H1 (cell line): ENCODE measurements around the gene USPL1. TPM values are rescaled to one million over a fixed set of nuclear protein-coding genes. Genes with fewer than 3 reads are reported as not detected.
A peak's percentile ranks its signal among the peaks of the same experiment; 100 is the strongest.

Experiments
- ASH2L ChIP-seq: fragments of 200-600, 300-600 bp; sonication (generic); IDR thresholded peaks from one replicate; pipeline ENCODE4 v1.7.1; 2017; ENCODE audit warnings: low read length
- BCL11A ChIP-seq, 2 experiments: IDR thresholded peaks; one replicate each; pipeline ENCODE4 v1.6.1; 2011; ENCODE audit warnings: low read depth in 2 of 2, low read length in 2 of 2, mild to moderate bottlenecking in 2 of 2
- CEBPB ChIP-seq: IDR thresholded peaks from 2 replicates; pipeline ENCODE4 v1.6.1; 2012; ENCODE audit warnings: low read depth, low read length
- CHD1 ChIP-seq: IDR thresholded peaks from 2 replicates; pipeline ENCODE4 v1.6.1; 2012; ENCODE audit warnings: low read depth, low read length, improper control_type of control experiment
- CREB1 ChIP-seq: IDR thresholded peaks from 2 replicates; pipeline ENCODE4 v1.6.1; 2012; ENCODE audit warnings: inconsistent platforms
- E2F6 ChIP-seq: IDR thresholded peaks from 2 replicates; pipeline ENCODE4 v1.6.1; 2012; ENCODE audit warnings: inconsistent platforms
- EGR1 ChIP-seq: IDR thresholded peaks from 2 replicates; pipeline ENCODE4 v1.6.1; 2011; ENCODE audit warnings: low read depth, low read length, borderline replicate concordance
- JUND ChIP-seq: IDR thresholded peaks from 2 replicates; pipeline ENCODE4 v1.6.1; 2011; ENCODE audit warnings: mild to moderate bottlenecking, improper control_type of control experiment, low read length
- NRF1 ChIP-seq: IDR thresholded peaks from 2 replicates; pipeline ENCODE4 v1.6.1; 2011; ENCODE audit warnings: mild to moderate bottlenecking, low read depth, low read length, improper control_type of control experiment
- POU5F1 ChIP-seq: IDR thresholded peaks from 2 replicates; pipeline ENCODE4 v1.6.1; 2011; ENCODE audit warnings: low read depth, mild to moderate bottlenecking, low read length, moderate library complexity
- RFX5 ChIP-seq: IDR thresholded peaks from 2 replicates; pipeline ENCODE4 v1.6.1; 2011; ENCODE audit warnings: low read depth, low read length, improper control_type of control experiment, borderline replicate concordance
- SAP30 ChIP-seq: fragments of 300-600 bp; sonication (generic); IDR thresholded peaks from 2 replicates; pipeline ENCODE4 v1.7.1; 2012; ENCODE audit warnings: low read length, moderate library complexity, mild to moderate bottlenecking, inconsistent platforms; ENCODE audit not compliant: insufficient read depth, insufficient replicate concordance
- SIRT6 ChIP-seq: IDR thresholded peaks from one replicate; pipeline ENCODE4 v1.7.1; 2012; ENCODE audit warnings: low read length, inconsistent platforms
- SIX5 ChIP-seq: IDR thresholded peaks from 2 replicates; pipeline ENCODE4 v1.6.1; 2011; ENCODE audit warnings: mild to moderate bottlenecking, low read depth, low read length
- TAF1 ChIP-seq: IDR thresholded peaks from 2 replicates; pipeline ENCODE4 v1.6.1; 2011; ENCODE audit warnings: mild to moderate bottlenecking, low read depth, low read length
- TBP ChIP-seq: IDR thresholded peaks from 2 replicates; pipeline ENCODE4 v1.6.1; 2011; ENCODE audit warnings: low read depth, low read length, improper control_type of control experiment
- TEAD4 ChIP-seq: IDR thresholded peaks from 2 replicates; pipeline ENCODE4 v1.6.1; 2012; ENCODE audit warnings: low read depth, low read length, inconsistent platforms, mixed read lengths
- YY1 ChIP-seq: IDR thresholded peaks from 2 replicates; pipeline ENCODE4 v1.6.1; 2011; ENCODE audit warnings: low read depth, mild to moderate bottlenecking, low read length
- ZNF274 ChIP-seq: IDR thresholded peaks from 2 replicates; pipeline ENCODE4 v1.7.0; 2012; ENCODE audit warnings: low read length, borderline replicate concordance; ENCODE audit errors: extremely low read depth
- polyA plus RNA-seq, 7 experiments: library from polyadenylated mRNA; depleted of rRNA in 3 of 7; stranded (reverse) in 5 of 7; unstranded in 2 of 7; fragments of >200 nt in 5 of 7; fragments of 200-250 nt in 2 of 7; gene quantifications; 1 replicate in 5 of 7; 2 replicates in 1 of 7; 4 replicates in 1 of 7; pipeline versions ENCODE4 v1.2.1 to v1.2.3, GENCODE V29; 2011 to 2013; ENCODE audit warnings: missing spikeins in 2 of 7, mixed read lengths in 2 of 7
- total RNA-seq: library from RNA; stranded (reverse); fragmentation: NEBNext Ultra II Directional; extraction: Animal tissue kit (Norgen Biotek cat#: 25700); gene quantifications from 2 replicates; pipeline ENCODE4 v1.2.1, GENCODE V29; 2021

USPL1 gene
- total and polyA plus RNA-seq, 2 of the 8 experiments (the other 6 are each of a cell fraction or from before 2014, with no cell fraction given), result 6.3 to 17.1 TPM

- TF ChIP-seq POU5F1 (no peak), EGR1 (peak; percentile 29; the same call in 1 of the 2 replicates), BCL11A (IDR thresholded peaks at IDR 0.05; ENCODE audit: low read depth in 2 of 2, low read length in 2 of 2) (no peak), CHD1 (no peak), NRF1 (peak; percentile 30; the same call in 1 of the 2 replicates), SIRT6 (no peak), ASH2L (peak; percentile 100), SAP30 (no peak), CEBPB (peak; percentile 94), TEAD4 (peak; percentile 41; the same call in 1 of the 2 replicates), E2F6 (peak; percentile 99), ZNF274 (no peak), YY1 (peak; percentile 92), TBP (peak; percentile 99), SIX5 (no peak), JUND (no peak), TAF1 (peak; percentile 61), CREB1 (peak; percentile 41; the same call in 1 of the 2 replicates), RFX5 (no peak)
Measured at GRCh38 chr13:30673669-30674521, 56.2 kb downstream of the USPL1 start (continued).
